Peyer's patch (tissue), 4 donors: Measurements from ENCODE around the gene SYPL1.

Source experiments
- POLR2A ChIP-seq, 2 donors: fragments of 450-650 bp; IDR thresholded peaks; one replicate each; pipeline ENCODE4 v1.5.1; 2017; ENCODE audit warnings: antibody characterized with exemption in 2 of 2, mild to moderate bottlenecking in 2 of 2, moderate library complexity in 2 of 2
- TF ChIP-seq, protein P1 (sequence below), 6 experiments: fragments of 450-650 bp in 4 of 6; fragments of 200-600 bp in 2 of 6; sonication (generic) in 1 of 6; IDR thresholded peaks; one replicate each; pipeline ENCODE4 v1.5.1; 2017 to 2019; ENCODE audit warnings: antibody characterized with exemption in 6 of 6, mild to moderate bottlenecking in 3 of 6, moderate library complexity in 1 of 6

- TF ChIP-seq POLR2A (IDR thresholded peaks at IDR 0.05) = no peak
- TF ChIP-seq, protein P1, sequence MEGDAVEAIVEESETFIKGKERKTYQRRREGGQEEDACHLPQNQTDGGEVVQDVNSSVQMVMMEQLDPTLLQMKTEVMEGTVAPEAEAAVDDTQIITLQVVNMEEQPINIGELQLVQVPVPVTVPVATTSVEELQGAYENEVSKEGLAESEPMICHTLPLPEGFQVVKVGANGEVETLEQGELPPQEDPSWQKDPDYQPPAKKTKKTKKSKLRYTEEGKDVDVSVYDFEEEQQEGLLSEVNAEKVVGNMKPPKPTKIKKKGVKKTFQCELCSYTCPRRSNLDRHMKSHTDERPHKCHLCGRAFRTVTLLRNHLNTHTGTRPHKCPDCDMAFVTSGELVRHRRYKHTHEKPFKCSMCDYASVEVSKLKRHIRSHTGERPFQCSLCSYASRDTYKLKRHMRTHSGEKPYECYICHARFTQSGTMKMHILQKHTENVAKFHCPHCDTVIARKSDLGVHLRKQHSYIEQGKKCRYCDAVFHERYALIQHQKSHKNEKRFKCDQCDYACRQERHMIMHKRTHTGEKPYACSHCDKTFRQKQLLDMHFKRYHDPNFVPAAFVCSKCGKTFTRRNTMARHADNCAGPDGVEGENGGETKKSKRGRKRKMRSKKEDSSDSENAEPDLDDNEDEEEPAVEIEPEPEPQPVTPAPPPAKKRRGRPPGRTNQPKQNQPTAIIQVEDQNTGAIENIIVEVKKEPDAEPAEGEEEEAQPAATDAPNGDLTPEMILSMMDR (IDR thresholded peaks at IDR 0.05) = no peak
These were observed 49.1 kb downstream of the SYPL1 start for GRCh38 chr7:106063024-106063423.
